ENCODE results near the gene INAFM2.

Gene INAFM2

GRCh38 chr15:40369971-40370370 is 46.5 kb downstream of the INAFM2 start:
- TF ChIP-seq, protein P1, sequence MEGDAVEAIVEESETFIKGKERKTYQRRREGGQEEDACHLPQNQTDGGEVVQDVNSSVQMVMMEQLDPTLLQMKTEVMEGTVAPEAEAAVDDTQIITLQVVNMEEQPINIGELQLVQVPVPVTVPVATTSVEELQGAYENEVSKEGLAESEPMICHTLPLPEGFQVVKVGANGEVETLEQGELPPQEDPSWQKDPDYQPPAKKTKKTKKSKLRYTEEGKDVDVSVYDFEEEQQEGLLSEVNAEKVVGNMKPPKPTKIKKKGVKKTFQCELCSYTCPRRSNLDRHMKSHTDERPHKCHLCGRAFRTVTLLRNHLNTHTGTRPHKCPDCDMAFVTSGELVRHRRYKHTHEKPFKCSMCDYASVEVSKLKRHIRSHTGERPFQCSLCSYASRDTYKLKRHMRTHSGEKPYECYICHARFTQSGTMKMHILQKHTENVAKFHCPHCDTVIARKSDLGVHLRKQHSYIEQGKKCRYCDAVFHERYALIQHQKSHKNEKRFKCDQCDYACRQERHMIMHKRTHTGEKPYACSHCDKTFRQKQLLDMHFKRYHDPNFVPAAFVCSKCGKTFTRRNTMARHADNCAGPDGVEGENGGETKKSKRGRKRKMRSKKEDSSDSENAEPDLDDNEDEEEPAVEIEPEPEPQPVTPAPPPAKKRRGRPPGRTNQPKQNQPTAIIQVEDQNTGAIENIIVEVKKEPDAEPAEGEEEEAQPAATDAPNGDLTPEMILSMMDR (IDR thresholded peaks at IDR 0.05; ENCODE audit: low read depth, low read length, missing control alignments) = no peak
- Histone ChIP-seq H3K4me3 (ENCODE audit: low read depth, low read length) (no peak overlapping the region), H3K27me3 (replicated peaks) (no peaks in the 10 kb centered on the region), H3K27ac (no peak overlapping the region), H3K36me3 (replicated peaks) (no peaks in the 10 kb centered on the region)
- in situ Hi-C loops (cut with HindIII; ENCODE audit: low pct_ligation_motif_present, low sequenced_read_pairs) = no loop called here
- no peak for DNase-seq

- H3K4me3 ChIP-seq (ENCODE audit: low read depth, low read length) = no peak overlapping the region
- no peak for DNase-seq
- H3K27ac ChIP-seq = no peak overlapping the region
- H3K27me3 ChIP-seq (replicated peaks) = no peaks in the 10 kb centered on the region
- TF ChIP-seq, protein P1 (IDR thresholded peaks at IDR 0.05; ENCODE audit: low read depth, low read length, missing control alignments) = no peak
- in situ Hi-C loops (cut with HindIII; ENCODE audit: low pct_ligation_motif_present, low sequenced_read_pairs) = no loop called here
- no peaks in the 10 kb centered on the region for H3K36me3 ChIP-seq (replicated peaks)
Measured at GRCh38 chr15:40372981-40373380, 49.5 kb downstream of the INAFM2 start.
